HG02852 (cell line): ENCODE data around the gene NFYC.
"Not testable (repeated sequence)": the region's sequence is repeated elsewhere in the genome, so short reads cannot be mapped to it uniquely, and the experiment has no call there.

ENCODE experiments used
- ATAC-seq: cut with Tn5 transposase; IDR thresholded peaks from one replicate; pipeline ENCODE4 v1.9.1; 2021; ENCODE audit warnings: mild to moderate bottlenecking, moderate library complexity; ENCODE audit not compliant: unreplicated experiment

The NFYC gene

DNA sequence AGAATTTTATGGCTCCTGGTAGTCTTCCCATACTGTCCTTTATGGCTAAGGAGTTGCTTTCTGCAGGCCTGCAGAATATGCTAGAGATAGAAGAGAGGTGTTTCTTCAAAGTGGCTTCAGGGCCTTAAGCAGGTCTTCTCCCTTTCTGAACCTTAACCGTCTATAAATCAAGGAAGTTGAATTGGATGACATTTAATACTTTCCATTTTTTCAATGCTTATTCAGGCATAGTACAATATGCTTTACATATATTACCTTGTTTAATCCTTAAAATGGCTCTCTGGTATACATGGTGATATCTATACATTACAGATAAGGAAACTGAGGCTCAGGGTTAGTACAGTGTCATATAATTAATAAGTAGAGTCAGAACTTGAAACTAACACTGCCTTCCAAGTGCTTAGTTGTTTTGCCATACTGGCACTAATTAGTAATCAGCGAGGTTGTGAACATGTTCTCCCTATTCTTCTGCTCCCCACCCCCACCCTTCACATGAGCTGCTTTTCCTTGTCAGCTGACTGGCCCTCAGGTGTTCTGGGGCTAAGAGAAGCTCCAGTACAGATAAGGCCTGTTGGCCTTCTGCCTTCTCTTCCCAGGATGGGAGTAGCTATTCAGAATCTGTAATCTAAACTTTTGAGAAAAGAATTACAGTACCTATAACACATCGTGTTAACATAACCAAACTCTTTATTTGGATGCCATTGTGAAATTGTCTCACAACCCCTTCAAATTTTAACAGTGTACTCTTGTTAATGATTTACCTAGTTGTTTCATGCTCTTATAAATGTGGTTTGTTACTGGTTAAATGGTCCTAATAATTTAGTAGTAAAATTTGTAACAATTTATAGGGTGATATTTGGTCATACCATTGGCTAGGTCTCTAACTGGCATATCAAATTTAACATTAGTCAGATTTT is 13.6 kb downstream of the NFYC start:
- ATAC-seq: no peak

DNA sequence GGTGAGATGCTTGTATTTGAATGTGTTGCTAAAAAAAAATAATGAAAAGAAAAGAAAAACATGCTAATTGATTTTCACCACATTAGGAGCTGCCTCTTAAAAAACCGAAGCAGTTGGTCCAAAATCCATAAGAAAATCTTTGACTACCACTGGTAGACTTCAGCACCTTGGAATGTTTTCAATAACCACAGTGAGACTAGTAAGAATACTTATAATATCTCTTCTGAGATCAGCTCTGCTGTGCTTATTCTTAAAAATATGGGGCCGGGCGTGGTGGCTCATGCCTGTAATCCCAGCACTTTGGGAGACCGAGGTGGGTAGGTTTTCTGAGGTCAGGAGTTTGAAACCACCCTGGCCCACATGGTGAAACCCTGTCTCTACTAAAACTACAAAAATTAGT is 15.1 kb downstream of the NFYC start:
- no peak for ATAC-seq

DNA sequence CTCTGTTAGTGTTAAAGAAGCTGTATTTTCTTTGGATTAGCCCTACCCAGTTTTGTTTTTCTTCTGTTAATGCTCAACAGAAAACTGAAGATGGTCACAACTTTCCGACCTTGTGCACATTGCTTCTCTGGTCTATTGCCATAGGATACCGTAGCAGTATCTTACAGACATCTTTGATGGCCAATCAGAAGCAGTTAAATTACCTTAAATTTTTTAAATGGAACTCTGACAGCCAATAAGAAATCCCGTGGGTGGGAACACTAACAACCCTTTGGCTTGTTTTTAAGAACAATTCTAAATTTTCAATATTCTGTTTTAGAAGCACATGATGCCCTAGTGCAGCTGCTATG is 17.2 kb downstream of the NFYC start:
- peak; percentile 69 for ATAC-seq

DNA sequence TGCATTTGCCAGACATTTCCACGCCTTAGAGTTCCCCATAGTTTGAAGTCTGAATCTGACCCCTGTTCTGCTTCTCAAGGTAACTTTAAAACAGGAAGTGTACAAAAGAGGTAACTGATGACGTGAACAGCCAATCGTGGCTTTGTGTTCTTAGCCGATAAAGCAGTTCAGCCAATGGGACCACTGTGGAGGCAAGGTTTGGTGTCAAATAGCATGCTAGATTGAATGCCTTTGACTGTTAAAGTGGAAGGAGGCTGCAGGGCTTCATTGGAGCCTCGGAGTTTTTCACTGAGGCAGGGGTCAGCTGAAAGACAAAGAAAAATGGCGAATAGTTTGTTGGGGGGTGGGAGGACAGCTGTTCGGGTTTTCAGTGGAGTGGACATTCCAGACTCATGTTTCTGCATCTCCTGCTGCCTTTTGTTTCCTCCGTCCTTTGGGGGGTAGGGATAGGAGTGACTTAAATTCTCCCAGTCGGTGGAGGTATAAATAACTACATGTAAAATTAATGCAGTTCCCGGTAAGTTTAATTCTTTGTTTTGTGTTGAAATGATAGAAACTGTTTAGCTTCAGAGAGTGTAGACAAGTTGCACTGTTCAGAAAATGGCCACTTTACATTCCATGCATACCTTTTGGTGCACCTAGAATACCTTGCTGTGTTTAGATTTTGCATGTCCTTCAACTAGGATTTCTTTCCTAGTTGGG is 17.7 kb downstream of the NFYC start:
- ATAC-seq: peak; percentile 92

DNA sequence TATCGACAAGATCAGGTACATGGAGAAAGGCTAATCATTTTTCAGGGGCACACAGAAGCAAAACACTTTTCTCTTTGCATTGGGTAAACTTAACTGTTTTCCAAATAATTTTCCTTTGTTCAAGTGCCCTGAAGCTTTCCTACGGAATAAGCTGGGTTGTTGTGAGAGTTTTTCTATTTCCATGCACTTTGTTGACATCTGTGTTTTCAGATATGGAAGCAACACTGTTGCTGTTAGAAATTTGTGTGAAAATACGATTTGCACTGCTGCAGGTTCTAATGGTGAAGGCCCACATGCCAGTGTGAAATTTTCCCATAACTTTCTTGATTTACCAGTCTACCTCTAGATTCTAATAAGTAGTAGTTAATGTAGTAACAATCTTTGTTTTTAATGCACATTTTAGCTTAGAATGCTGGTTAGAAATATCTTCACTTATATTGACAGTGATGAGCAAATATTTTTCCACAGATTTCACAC is 18.3 kb downstream of the NFYC start:
- no peak for ATAC-seq

DNA sequence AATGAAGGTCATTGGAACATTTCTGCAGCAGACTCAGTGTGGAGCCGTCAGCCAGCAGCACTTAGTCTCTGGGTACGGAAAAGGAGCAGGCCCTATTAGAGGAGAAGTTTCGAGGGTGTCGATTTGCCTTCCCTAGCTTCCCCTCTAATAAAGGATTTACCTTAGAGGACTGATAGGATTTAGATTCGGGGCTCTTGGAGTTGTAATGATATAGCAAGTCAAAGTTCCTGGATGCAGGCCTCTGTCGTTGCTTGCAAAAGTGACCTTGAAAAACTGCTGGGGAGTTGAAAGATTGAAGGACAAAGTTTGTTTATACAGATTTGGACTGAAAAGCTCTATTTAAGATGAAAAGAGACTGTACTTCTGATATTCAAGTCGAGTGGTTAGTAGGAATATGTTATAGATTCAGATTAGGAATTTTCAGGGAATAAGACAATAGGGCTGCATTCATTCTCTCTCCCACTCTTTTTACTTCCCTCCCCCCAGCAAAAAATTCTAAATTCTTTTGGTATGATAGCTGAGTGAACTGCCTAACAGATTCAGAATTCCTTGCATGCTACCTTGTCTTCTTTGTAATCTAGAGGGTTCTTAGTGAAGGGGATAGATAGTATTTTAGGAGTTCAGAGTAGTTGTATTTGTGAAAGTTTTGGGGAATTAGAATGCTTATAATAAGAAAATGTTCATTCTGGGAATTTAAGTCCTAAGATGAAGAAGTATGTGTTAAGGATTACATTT is 19.2 kb downstream of the NFYC start:
- ATAC-seq: no peak

DNA sequence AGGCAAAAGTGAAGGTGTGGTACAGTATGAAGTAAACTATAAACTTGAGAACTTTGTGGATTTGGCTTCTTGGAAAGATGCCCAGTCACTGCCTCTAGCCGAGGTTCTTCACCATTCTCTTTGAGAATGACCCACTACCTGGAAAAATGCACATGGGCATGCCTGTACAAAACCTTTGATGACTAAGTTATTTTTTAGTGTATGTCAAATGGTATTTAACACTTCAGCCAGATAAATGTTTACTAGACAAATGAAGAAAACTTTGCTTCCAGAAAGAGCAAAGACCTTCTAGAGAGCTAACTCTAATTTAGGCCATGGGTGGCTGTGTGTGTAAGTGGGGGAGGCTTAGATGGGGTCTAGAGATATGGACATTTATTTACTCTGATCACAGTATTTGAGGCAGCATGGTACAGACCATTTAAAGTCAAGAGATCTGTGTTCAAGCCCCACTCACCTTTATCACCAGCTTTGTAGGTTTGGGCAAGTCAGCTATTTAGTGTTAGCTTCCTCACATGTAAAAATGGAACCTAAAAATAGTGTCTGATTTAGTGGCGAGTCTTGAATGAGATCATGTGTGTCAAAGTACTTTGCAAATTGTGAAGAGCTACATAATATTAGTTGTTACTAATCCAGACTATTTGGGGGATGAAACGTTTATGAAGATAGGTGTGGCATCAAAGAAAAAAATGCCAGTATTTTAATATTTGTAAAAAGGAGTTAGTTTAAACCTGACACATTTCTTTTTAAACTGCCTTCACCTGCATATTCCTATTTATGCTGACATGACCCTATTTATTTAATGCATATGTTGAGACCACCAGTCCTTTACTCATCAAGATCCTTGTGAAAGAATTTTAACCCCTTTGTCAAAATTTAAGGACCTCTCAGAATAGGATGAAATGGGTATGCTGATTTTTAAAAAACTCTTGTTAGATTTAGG is 20.2 kb downstream of the NFYC start:
- no peak for ATAC-seq

DNA sequence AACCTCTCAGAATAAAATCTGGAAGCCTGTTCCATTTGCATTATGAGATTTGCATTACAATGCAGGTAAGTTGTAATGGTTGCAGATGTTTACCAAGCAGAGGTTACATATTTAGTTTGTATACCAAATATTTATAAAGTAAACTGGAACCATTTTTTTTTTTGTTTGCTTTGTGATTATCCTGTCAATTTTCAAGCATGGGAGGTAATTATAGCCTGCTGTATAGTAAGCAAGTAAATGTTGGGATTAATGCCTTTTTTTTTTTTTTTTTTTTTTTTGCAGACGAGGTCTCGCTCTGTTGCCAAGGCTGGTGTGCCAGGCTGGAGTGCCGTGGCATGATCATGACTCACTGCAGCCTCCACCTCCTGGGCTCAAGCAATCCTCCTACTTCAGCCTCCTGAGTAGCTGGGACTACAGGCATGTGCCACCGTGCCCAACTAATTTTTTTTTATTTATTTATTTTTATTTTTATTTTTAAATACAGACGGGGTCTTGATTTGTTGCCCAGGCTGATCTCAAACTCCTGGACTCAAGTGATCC is 21.0 kb downstream of the NFYC start:
- no peak for ATAC-seq

DNA sequence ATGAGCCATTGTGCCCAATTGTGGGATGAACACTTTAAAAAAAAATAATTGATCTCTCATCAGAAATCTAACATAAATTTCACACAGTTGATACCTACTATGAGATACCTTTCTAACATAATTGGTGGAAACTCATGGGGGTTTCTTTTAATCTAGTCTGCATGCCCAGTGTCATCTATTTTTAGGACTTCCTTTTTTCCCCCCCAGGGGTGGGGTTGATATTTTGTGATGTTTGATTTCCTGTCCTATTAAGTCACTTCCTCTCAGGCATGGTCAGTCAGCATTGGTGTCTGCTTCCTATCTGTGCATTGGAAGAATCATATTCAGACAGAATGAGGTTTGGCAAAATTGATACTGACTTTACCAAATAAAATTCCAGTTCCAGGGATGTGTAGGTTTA is 21.5 kb downstream of the NFYC start:
- ATAC-seq: no peak

DNA sequence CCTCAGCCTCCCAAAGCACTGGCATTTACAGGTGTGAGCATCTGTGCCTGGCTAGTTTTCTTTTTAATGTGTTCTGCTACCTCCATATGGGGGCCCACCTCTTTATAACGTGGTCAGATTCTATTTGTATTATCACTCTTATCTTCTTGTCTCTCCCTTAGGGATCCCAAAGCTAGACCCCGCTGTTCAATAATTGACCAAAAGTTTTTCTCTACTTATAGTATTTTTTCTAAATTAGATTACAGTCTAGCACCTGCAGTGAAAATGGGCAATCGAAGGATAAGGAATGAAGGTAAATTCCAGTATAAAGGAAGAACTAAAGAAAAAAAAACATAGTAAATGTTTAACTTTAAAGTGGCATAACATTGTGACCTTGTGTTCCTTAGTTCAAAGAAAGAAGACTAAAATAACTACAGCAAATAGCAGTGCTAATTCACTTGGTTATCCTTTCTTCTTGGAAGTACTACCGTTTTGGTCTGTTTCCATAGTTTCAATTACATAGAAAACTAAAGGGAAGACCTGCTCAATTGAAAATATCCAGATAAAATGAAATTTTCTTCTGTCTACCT is 24.1 kb downstream of the NFYC start:
- ATAC-seq: no peak

DNA sequence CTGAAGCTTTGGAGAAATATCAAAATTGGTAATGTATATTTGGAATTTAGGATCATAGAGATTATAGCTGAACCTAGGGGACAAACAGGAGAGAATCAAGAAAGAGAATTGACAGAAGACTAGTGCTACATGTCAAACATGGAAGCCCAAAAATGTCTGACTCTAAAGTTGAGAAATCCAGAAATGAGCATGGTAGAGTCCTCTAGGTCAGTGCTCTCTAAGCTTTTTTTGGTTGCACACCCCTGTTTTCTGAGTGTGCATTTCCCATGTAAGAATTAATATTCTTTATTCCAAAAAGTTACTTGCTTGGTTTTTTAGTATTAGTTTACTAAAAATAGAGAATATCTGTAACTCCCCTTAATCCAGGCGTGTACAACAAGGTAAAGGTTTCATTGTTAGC is 25.6 kb downstream of the NFYC start:
- ATAC-seq: no peak

DNA sequence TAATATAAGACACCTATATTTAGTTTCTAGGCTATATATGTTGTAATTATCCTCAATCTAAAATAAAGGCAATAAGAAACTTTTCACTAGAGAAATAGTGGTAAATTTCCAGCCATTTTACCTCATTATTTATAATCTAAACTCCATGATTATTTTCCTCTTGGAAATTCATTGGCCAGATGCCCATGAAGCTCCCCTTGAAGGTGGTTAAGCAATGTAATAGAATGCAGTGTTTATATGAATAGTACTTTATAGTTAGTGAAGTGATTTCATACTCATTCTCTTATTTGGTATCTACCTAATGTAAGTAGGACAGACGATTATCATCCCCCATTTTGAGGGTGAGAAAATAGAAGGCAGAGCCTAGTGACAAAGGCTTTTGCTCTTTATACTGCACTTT is 26.5 kb downstream of the NFYC start:
- no peak for ATAC-seq

DNA sequence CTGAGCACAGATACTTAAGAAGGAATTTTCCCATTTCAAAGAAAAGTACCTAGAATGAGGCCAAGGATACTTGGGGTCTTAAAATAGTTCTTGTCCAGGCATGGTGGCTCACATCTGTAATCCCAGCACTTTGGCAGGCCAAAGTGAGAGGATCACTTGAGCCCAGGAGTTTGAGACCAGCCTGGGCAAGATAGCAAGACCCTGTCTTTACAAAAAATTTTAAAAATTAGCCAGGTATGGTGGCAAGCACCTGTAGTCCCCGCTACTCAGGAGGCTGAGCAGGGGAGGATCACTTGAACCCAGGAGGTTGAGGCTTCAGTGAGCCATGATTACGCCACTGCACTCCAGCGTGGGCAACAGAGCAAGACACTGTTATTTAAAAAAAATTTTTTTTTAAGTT is 29.0 kb downstream of the NFYC start:
- no peak for ATAC-seq

DNA sequence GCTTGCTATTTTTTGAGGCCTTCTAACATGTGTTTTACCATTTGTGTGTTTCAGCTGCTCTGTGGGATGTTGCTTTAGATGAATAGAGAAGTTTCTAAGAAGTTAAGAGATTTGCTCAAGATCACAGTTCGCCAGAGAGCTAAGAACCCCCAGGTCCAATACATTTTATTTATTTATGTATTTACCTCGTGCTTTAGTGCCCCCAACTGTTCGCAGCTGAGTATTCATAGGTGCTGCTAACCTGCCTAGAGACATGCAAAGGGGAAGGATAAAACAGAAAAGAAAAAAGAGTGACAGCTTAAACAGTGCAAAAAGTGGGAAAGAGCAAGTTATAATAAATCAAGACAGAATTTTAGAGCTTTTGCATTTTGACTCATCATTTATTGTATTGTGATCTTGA is 31.1 kb downstream of the NFYC start:
- ATAC-seq: no peak

DNA sequence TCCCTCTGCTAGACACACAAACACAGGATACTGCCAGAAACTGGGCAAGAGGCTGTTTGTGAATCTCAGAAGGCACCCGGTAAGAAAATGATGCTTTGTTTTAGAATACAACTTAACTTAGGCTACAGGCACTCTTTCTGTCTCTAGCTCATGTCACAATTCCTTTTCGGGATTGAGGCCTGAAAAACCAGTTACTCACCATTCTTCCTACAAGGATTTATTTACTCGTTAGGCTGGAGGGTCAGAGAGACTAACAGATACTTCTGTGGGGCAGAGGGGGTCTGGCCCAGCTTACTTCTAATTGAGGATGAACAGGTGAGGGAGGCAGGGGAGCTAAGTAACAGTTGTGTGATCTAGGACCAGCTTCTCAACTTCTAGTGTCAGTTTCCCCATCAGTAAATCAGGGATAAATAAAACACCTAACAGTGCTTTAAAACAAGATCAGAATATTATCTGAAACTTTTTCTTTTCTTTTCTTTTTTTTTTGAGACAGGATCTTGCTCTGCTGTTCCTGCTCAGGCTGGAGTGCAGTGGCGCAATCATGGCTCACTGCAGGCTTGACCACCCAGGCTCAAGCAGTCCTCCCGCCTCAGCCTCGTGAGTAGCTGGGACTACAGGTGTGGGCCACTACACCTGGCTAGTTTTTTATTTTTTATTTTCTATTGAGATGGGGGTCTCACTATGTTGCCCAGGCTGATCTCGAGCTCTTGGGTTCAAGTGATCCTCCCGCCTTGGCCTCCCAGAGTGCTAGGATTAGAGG is 31.9 kb downstream of the NFYC start:
- no peak for ATAC-seq

DNA sequence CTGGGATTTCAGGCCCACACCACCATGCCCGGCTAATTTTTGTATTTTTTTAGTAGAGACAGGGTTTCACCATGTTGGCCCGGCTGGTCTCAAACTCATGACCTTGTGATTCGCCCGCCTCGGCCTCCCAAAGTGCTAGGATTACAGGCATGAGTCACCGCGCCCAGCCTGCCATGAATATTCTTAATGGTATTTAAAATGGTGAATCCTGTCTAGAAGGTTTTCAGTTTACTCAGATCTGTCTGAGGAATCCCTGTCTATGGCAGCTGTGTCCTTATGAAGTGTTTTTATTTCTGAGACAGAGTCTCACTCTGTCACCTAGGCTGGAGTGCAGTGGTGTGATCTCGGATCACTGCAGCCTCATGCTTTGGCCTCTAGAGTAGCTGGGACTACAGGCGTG is 36.2 kb downstream of the NFYC start:
- not testable (repeated sequence) for ATAC-seq

DNA sequence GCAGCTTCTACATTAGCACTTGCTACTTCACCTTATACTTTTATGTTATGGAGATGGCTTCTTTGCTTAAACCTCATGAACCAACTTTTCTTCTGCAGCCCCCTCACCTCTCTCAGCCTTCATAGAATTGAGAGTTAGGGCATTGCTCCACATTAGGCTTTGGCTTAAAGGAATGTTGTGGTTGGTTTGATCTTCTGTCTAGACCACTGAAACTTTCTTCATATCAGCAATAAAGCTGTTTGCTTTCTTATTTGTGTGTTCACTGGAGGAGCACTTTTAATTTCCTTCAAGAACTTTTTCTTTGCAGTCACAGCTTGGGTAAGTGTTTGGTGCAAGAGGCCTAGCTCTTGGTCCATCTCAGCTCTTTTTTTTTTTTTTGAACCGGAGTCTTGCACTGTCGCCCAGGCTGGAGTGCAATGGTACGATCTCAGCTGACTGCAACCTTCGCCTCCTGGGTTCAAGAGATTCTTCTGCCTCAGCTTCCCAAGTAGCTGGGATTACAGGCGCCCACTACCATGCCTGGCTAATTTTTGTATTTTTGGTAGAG is 37.9 kb downstream of the NFYC start:
- not testable (repeated sequence) for ATAC-seq

DNA sequence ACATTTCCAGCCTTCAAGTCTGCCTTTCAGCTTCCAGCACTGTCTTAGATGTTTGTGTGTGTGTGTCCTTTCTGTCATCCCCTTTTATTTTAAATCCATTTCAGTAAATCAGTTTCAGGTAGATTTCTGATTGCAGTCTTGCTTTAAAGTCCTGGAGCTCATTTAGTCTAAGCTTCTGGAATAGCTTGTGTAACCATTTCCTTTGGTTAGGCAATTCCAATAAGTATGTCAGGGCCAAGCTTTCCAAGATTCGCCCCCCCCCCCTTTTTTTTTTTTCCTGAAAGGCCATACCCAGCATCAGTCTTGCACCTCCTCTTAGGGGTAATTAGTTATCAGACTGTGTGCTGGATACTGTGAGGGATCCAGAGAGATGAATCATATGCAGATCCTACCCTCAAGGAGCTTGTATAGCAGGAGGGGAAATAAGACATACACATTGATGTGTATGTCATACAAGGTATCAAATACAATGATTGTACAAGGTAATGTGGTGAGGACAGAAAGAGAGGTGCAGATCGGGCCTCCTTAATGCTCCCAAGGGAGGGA is 41.3 kb downstream of the NFYC start:
- no peak for ATAC-seq
